ENCODE data around the gene PRTN3.
"Not testable (repeated sequence)": the region's sequence is repeated elsewhere in the genome, so short reads cannot be mapped to it uniquely, and the experiment has no call there.

The PRTN3 gene

GRCh38 chr19:868458-869244, 27.9 kb downstream of the PRTN3 start:
- DNase-seq, result no peak

GRCh38 chr19:869245-870177, 28.7 kb downstream of the PRTN3 start:
- no peak for DNase-seq

DNA sequence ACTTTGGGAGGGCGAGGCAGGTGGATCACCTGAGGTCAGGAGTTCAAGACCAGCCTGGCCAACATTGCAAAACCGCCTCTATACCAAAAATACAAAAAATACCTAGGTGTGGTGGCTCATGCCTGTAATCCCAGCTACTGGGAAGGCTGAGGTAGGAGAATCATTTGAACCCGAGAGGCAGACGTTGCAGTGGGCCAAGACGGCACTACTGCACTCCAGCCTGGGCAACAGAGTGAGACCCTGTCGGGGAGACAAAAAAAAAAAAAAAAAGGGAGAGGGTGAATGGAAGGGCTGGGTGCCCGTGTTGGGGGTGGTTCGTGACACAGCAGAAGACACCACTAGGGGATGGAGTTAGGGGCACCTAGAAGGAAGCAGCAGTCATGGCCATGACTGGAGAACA, 29.5 kb downstream of the PRTN3 start:
- no peak for DNase-seq

- DNase-seq, result no peak
These were observed 30.2 kb downstream of the PRTN3 start for GRCh38 chr19:870963-871401.

DNA sequence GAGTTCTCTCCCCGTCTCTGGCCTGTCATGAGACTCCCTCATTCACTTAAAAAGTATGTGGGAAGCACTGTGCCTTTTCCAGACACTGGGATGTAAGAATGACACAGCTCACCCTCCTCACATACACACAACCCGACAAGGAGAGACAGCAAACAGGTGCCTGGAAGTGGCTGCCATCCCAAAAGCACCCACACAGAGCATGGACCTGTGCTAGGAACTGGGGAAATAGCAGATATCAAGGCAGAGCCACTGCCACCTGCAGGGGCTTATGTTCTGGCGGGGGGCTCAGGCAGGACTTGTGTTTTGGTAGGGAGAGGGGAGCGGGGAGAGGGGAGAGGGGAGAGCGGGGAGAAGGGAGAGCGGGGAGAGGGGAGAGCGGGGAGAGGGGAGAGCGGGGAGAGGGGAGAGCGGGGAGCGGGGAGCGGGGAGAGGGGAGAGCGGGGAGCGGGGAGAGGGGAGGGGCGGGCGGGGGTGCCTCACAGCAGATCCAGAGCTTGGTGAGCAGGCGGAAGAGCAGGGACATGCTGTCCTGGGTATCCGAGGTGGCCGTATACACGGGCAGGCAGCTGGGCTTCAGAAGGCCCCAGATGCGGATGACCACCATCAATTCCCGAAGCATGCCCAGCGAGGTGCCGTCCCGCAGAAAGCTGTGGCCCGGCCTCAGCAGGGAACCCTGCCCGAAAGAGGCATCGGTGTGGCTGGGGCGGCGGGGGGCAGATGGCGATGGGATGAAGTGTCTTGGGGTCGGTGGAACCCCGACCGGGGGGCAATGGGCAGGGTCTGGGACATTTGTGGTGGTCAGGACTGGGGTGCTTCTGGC, 30.9 kb downstream of the PRTN3 start:
- DNase-seq, result no peak

DNA sequence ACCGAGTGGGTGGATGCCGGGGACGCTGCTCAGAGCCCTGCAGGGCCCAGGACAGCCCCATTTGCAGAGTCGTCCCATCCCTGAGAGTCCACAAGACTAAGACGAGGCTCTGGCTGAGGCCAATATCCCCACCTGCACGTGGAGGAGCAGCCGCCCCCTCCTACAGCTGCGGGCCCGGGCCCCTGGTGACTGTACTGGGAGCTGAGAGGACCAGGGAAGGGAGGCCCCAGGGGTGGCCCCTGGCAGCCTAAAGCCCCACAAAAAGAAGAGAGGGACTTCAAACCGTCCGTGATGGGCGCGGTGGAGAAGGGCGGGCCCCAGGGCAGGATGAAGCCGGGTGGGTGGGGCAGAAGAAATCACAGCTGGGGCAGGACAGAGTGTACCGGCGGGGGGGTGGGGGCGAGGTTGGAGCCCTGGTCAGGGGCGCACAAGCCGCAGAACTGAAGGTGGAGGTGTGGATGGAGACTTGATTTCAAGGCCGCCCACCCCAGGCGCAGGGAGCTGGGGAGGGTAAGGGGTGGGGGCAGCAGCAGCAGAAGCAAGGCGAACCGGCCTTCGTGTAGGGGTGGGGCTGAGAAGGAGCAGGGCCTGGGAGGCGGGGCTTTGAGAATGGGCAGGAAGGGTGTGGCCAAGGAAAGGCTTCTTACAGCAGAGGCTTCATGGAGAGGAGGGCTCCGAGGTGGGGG, 31.6 kb downstream of the PRTN3 start:
- DNase-seq, result no peak

GRCh38 chr19:873084-873483, 32.3 kb downstream of the PRTN3 start:
- no peak for DNase-seq

GRCh38 chr19:873561-874041, 32.8 kb downstream of the PRTN3 start:
- DNase-seq, result no peak

DNA sequence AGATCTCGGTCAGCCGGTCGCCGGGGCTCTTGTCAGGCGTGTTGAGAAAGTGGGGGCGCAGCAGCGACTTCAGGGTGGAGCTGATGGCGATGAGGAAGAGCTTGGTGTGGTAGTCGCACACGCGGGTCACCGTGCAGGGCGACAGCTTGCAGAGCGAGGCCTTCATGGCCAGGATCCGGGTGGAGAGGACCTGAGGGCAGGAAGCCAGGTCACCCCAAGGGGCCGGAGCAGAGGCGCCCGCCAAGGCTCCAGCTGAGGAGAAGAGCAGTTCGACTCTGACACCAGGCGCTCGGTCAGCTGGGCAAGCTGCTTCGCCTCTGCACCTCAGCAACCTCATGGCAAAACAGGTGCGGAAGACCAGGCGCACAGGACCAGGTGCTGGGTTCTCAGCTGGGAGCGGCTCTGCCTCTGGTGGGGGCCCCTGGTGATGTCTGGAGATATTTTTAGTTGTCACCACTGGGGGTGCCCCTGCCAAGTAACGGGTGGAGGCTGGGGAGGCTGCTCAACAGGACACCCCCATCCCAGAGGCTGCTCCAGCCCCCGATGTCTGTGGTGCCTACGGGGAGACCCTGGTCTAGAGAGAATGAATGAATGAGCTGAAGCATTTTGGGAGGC, 34.6 kb downstream of the PRTN3 start:
- no peak for DNase-seq

DNA sequence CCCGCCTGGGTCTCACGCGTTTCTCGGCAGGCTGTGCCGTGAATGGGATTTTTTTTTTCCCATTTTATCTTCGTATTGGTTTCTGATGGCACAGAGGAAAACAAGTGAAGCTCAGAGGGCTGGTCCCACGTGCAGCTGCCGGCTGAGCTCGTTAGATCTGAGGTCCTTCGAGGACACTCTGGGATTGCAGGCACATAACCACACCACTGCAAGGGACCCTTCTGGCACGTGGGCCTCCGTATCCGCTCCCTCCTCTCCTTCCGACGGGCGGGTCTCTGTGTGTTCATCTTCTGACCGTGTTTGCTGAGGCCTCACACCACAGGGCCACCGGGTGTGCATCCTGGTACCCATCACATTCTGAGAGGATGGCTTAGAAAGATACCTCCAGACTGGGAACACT, 35.3 kb downstream of the PRTN3 start:
- no peak for DNase-seq

GRCh38 chr19:876780-877314, 36.0 kb downstream of the PRTN3 start:
- no peak for DNase-seq

GRCh38 chr19:877992-878660, 37.3 kb downstream of the PRTN3 start:
- not testable (repeated sequence) for DNase-seq

- not testable (repeated sequence) for DNase-seq
These were observed 38.2 kb downstream of the PRTN3 start for GRCh38 chr19:878751-879561.

DNA sequence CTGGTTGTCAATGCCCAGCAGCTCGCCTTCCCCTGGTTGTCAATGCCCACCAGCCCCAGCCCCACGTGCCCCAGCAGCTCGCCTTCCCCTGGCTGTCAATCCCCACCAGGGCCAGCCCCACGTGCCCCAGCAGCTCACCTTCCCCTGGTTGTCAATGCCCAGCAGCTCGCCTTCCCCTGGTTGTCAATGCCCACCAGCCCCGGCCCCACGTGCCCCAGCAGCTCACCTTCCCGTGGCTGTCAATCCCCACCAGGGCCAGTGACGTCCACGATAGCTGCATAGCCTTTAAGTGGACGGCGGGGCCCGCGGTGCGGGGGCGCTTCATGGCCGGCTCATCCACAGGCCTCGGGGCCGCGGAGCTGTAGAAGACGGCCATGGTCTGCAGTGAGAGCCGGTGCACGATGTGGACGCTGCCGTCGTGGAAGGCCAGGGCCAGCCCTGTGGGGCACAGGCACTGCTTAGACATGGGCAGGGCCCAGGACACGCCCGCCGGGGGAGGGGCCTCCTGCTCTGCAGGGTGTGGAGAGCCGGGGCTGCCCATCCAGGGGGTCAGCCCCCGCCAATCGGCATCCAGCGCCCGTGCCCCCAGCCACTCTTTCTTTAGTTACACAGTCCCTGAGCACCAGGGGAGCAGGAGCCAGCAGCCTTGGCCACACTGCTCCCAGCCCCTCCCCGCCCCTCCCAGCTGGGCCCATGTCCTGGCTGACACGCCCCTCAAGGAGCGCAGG, 39.1 kb downstream of the PRTN3 start:
- DNase-seq, result no peak

DNA sequence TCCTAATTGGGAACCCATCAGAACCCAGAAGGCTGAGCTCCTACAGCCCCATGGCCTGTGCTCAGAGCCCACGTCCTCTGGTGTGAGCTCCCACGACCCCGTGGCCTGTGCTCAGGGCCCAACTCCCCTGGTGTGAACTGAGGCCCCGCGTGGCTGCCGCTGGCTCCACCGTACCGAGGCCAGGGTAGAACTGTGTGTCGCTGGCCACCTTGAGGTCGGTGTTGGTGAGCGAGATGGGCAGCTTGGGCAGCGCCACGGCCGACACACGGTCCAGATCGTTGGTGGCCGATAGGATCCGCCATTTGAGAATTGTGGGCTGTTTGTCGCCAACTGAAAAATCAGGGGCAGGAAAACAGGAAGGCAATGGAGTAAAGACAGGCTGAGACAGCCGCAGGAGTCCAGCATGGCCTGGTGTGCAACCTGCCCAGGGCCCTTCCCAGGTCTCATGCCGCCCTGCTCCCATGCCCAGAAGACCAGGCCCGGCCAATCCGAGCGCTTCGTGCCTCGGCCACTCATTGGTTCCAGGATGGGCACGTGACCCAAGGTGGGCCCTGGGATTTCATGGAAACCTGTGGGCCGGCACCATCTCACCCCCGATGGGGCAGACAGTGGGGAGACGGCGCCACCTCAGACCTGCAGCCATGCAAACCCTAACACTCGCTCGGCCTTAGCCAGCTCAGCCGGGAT, 40.7 kb downstream of the PRTN3 start:
- no peak for DNase-seq

DNA sequence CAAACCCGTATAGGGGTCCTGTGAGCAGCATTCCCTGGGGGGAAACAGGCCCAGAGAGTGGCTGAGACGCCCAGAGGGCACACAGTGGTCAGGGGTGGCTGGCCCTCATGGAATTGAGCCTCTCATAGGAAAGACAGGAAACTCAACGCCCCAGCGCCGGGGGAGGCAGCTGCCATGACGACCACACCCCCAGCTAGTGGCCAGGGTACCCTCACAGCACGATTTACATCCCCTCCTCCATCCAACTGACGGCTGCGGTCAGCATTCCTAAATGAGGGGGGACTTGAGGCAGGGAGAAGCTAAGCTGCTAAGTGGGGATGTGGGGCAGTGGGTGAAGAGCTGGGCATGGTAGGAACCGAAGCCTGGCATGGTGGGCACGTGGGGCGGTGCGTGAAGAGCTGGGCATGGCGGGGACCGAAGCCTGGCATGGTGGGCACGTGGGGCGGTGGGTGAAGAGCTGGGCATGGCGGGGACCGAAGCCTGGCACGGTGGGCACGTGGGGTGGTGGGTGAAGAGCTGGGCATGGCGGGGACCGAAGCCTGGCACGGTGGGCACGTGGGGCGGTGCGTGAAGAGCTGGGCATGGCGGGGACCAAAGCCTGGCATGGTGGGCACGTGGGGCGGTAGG, 42.2 kb downstream of the PRTN3 start:
- no peak for DNase-seq

DNA sequence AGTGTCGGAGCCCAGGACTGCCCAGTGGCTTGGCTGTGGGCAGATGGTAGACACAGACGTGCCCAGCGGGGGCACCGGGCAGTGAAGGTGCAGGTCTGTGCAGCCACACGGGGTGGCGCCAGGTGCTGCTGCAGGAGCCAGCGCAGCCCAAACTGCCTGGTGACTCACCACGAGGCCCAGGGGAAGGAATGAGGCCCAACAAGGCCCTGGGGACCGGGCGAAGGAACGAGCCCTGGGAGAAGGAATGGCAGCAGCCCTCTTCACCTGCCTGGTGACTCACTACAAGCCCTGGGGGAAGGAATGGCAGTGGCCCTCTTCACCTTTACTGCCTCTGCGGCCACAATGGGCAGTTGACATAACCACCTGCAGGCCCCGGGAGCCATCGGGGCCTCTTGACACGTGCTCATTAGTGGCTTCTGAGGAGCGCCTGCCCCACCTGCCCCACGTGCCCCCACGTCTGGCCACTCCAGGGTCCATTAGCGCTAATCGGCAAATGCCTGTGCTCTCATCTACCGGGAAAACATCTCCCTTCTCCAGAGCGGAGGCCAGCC, 42.9 kb downstream of the PRTN3 start:
- no peak for DNase-seq

Measured in GDM1 (cell line).